ENCODE results near the gene COL17A1. TPM values are rescaled to one million over a fixed set of nuclear protein-coding genes. Genes with fewer than 3 reads are reported as not detected.

The COL17A1 gene
- total RNA-seq (2022; extraction: Qiagen RNA extraction), result 1.7 to 2.4 TPM (median 2.2 TPM) in 5 replicates

DNA sequence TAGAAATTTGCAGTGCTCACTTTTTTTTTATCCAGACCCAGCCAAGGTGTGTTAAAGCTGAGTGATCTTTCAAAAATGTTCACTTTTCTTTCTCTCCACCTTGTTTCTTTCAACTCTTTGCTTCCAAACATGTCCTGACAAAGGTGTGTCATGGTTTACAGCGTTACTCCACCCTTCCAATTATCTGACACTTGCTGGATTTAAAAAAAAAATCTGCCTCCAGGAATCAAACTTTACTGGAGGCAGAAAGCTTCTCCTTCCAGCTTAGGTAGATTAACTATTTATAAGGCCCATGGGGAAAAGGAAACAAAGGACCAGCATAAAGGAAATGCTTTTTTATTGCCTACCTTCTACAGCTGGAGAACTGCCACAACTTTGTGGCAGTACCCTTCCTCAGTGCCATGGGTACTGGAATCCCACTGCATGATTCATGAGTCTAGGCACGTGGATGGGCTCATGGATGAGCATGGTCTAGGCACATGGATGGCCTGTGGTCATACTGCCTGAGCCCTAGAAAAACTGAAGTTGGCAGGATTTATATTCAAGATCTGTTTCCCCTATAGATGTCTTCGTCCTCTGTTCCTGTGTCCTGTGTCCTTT is at the start of gene COL17A1:
Gene COL17A1 (minus strand): TSS at position 80 of the 600 bp plus-strand sequence. CDS start 5,207 bp downstream, outside the sequence.

DNA sequence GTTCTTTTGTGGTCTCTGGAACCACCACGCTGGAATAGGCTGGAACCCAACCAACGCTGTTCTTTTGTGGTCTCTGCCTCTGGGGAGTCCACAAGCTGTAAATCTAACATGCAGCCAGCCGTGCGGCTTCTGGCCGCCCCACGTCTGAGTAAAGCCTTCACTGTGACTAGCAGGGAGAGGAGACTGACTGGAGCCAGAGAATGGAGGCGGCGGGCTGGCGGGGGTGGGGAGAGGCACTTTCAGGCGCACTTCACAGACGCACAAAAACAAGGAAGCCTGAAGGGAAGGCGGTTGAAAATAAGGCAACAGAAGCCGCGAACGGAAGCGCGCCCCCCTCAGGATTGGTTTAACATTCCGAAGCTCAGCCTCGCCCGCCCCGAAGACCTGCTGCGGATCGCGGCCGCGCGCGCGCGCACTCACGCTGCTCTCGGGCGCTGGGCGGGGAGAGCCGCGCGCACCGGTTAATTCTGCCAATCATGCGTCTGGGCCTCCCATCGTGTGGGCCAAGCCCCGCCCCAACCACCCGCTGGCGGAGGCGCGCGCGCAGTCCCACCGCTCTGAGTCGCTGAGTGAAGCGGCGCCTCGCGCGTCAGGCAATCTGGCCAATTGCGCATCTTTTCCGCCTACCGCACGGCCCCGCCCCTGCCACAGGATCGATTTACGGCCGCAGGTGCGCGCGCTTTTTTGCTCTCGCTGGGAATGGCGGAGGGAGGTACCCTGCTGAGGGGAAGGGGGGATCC is 36.0 kb upstream of the COL17A1 start, which contains the start of gene SFR1:
Gene SFR1 (plus strand): TSS at position 687 of the 740 bp plus-strand sequence. CDS start 13 bp downstream, at position 700.

Other genes starting within 250 kb of the COL17A1 start
- 0.78 to 1.1 TPM (median 1.1 TPM) in 5 replicates for gene SH3PXD2A, start 230.3 kb downstream of the COL17A1 start, total RNA-seq (2022; extraction: Qiagen RNA extraction)
- gene STN1, start 167.7 kb downstream of the COL17A1 start, total RNA-seq (2022; extraction: Qiagen RNA extraction), result 19.7 to 21.3 TPM (median 20.5 TPM) in 5 replicates
- gene SLK, start 118.7 kb downstream of the COL17A1 start, total RNA-seq (2022; extraction: Qiagen RNA extraction), result 23.7 to 38.6 TPM (median 30.9 TPM) in 5 replicates
- gene SFR1, start 36.3 kb upstream of the COL17A1 start, total RNA-seq (2022; extraction: Qiagen RNA extraction), result 13.4 to 18.3 TPM (median 14.7 TPM) in 5 replicates
- gene CFAP43, start 146.5 kb upstream of the COL17A1 start, total RNA-seq (2022; extraction: Qiagen RNA extraction), result 0.10 to 0.25 TPM (median 0.21 TPM) in 4 of 5 replicates, not detected in the other
- 280 to 311 TPM (median 295 TPM) in 5 replicates for gene GSTO1, start 169.0 kb upstream of the COL17A1 start, total RNA-seq (2022; extraction: Qiagen RNA extraction)
- 1.7 to 2.4 TPM (median 1.9 TPM) in 5 replicates for gene GSTO2, start 183.3 kb upstream of the COL17A1 start, total RNA-seq (2022; extraction: Qiagen RNA extraction)